Right cardiac atrium (tissue), 5 donors: ENCODE data around the gene NME8. TPM values are rescaled to one million over a fixed set of nuclear protein-coding genes. Genes with fewer than 3 reads are reported as not detected.

Source experiments
- ATAC-seq, 2 donors: fragments of 200-7000 bp; cut with Tn5 transposase; one replicate each; pipeline versions ENCODE4 v1.8.0 to v1.9.1; 2020; ENCODE audit warnings: moderate library complexity in 2 of 2, mild to moderate bottlenecking in 1 of 2
- DNase-seq, 3 donors: peaks; one replicate each; pipeline ENCODE4 v3.0.0-alpha.2; 2020
- H3K27ac ChIP-seq: one replicate; pipeline ENCODE4 v1.5.1; 2013; ENCODE audit warnings: mild to moderate bottlenecking, low read length, control low read depth, moderate library complexity
- H3K27me3 ChIP-seq: one replicate; pipeline ENCODE4 v1.6.1; 2013; ENCODE audit not compliant: control insufficient read depth, insufficient read depth
- H3K4me1 ChIP-seq: one replicate; pipeline ENCODE4 v1.6.1; 2013; ENCODE audit warnings: low read length; ENCODE audit not compliant: control insufficient read depth, insufficient read depth
- H3K4me3 ChIP-seq: one replicate; pipeline ENCODE4 v1.5.1; 2013; ENCODE audit warnings: low read length, control low read depth
- H3K9me3 ChIP-seq: one replicate; pipeline ENCODE4 v1.6.1; 2013; ENCODE audit warnings: low read length; ENCODE audit not compliant: control insufficient read depth
- WGBS: extraction: QIAGEN DNeasy Blood & Tissue Kit; methylation state at CpG from one replicate; pipeline ENCODE4 v1.1.7; 2013; 5-methylcytosine and 5-hydroxymethylcytosine counted together
- intact Hi-C, 4 donors: fragments of 100-400 bp; cut with DNase I; formaldehyde crosslinking; loops; one replicate each; pipeline versions ENCODE4 v1.11.0 to v1.14.0; 2022 to 2023
- polyA plus RNA-seq: library from polyadenylated mRNA; stranded (reverse); fragments of 200-250 nt; gene quantifications from one replicate; pipeline ENCODE4 v1.2.3, GENCODE V29; 2013
- total RNA-seq, 4 donors: library from RNA; stranded (reverse); fragmentation: NEBNext Ultra II Directional; extraction: Animal tissue kit (Norgen Biotek cat#: 25700); gene quantifications; one replicate each; pipeline ENCODE4 v1.2.1, GENCODE V29; 2021
- donor health status: healthy with polysubstance abuse.
- donor health status: DM: no; HTN: yes; CAD: no.
- donor health status: DM: no; HTN: no; CAD: no.
- donor health status: DM: no; HTN: yes; CAD: no; lungs with severe emphysema.
- donor health status: DM: yes; HTN: yes; CAD: no.

The NME8 gene
- total and polyA plus RNA-seq, 5 donors = not detected

DNA sequence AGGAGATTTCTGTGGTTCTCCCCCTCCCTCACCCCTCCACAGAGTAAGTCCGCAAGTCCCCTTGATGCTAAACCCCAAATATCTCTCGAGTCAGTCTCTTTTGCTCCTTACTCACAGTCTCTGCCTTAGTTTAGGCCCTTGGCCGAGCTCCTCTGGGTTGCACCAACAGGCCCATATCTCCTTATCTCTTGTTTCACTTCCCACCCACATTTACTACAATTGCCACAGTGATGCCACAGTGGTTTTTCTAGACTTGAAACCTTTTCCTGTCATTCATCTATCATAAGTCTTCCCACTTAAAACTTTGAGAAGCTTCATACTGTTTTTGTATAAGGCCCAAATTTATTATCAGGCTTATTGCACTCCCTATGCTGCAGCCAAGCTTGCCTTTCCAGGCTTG, 23.4 kb upstream of the NME8 start:
- Histone ChIP-seq H3K27ac (no peak overlapping the region), H3K4me1 (no peaks in the 10 kb centered on the region), H3K4me3 (no peak overlapping the region), H3K27me3 (no peaks in the 10 kb centered on the region), H3K9me3 (peaks cover 4% of the 10 kb centered on the region)
- DNase-seq (no peak), ATAC-seq (no peak)
- intact Hi-C loops = loop anchor here in 2 of 4 donors (10.0 kb wide), 2 partner anchors 100 to 200 kb away; no protein-coding TSS in a partner anchor
- WGBS = 57% methylated on average over 3 of the region's 3 CpGs

DNA sequence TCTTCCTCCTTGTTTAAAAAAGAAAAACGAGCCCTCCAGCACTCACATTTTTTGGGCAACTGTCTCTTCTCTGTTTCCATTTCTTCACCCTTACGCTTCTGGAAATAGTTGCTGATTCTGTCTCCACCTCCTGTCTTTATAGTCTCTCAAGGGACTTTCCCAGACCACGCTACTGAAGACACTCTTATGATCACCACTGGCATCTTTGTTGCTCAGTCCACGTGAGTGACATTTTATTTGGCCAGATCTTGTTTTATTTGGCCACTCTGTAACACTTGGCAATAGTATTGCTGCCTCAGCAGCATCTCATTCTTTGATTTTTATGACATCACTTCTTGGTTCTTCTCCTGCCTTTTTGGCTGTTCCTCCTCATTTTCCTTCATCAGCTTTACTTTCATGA, 21.6 kb upstream of the NME8 start:
- DNase-seq (no peak), ATAC-seq (peak; percentile 40)
- 28% methylated on average over 4 of the region's 4 CpGs for WGBS
- Histone ChIP-seq H3K27ac (no peak overlapping the region), H3K4me3 (no peak overlapping the region), H3K4me1 (no peaks in the 10 kb centered on the region), H3K9me3 (no peaks in the 10 kb centered on the region), H3K27me3 (no peaks in the 10 kb centered on the region)
- intact Hi-C loops = loop anchor here in 2 of 4 donors (10.0 kb wide), 2 partner anchors 102 to 202 kb away; no protein-coding TSS in a partner anchor

DNA sequence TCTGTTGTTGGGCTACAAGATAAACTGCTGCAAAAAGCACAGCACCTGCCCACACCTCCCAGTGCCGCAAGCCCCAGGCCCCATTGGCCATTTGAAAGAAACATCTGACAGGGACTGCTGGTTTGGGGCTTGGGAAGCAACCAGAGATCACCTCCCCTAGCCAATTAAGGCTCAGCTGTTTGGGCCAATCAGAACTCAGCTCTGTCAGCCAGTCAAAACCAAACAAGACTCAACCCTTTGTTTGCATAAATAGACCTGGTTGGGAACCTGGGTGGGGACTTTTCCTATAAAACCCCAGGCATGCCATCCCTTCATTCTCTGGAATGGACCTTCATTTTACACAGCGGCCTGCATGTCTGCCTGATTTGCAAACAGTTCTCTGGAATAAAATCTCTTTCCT, 17.2 kb upstream of the NME8 start:
- intact Hi-C loops = loop anchor here (5.0 to 10.0 kb wide), 5 partner anchors 204 to 626 kb away; no protein-coding TSS in a partner anchor
- ATAC-seq = no peak
- WGBS = 97% methylated on average over 2 of the region's 2 CpGs
- no peaks in the 10 kb centered on the region for H3K9me3 ChIP-seq
- no peaks in the 10 kb centered on the region for H3K4me1 ChIP-seq
- no peak overlapping the region for H3K4me3 ChIP-seq
- no peak overlapping the region for H3K27ac ChIP-seq
- no peaks in the 10 kb centered on the region for H3K27me3 ChIP-seq
- no peak for DNase-seq

DNA sequence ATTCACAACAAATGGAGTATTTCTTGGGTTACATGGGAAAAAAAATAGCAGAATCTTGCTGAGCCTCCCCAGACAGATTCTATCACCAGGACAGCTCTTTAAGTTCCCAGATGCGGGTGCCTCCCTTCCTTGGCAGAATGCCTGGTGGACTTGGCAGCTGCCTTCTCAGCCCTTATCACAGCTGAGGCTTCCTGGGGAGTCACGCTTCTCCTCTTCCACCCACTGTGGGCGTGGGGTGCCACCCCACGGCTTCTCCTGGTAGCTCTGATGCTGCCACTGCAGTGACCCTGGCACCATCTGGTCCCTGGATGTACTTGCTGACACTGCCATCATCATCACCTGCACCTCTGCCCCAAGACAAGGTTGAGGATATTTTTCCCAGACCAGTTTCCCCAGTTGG, 16.2 kb upstream of the NME8 start:
- intact Hi-C loops = loop anchor here (5.0 to 10.0 kb wide), 5 partner anchors 205 to 627 kb away; no protein-coding TSS in a partner anchor
- Histone ChIP-seq H3K9me3 (no peaks in the 10 kb centered on the region), H3K27ac (no peak overlapping the region), H3K27me3 (no peaks in the 10 kb centered on the region), H3K4me1 (no peaks in the 10 kb centered on the region), H3K4me3 (no peak overlapping the region)
- DNase-seq (peak; percentile 80 to 94 (median 92)), ATAC-seq (peak; percentile 96 to 99)
- WGBS = 5% methylated on average over 4 of the region's 4 CpGs

DNA sequence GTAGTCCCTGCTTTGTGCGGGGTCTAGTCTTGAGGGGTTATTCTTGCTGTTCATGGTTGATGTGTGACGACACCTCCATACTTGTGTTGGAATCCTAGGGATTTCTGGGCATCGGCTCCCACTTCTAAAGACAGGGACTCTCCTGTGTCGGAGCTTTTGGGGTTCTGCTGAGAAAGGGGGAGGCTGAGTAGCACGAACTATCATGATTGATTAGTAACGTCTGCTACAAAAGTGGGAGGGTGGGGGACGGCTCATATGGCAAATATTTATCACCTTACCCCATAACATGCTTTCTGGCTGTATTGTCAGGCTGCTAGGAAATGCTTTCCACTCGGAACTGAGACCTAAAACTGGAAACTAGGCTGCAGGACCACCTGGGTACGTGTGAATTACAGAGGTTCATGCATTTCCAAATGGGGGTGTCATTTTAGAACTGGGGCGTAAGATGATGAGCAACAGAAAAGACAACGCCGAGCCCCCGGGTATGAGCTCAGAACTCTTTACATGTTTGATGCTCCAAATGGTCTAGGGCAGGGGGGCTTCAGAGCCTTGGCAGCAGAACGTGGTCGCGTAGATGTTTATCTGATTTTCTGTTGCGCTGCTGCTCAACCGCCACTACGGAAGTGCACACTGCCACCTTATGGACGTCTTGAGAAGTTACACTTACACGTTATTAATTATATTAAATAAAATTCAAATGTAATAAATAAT, 15.1 kb upstream of the NME8 start:
- Histone ChIP-seq H3K9me3 (no peaks in the 10 kb centered on the region), H3K27ac (no peak overlapping the region), H3K27me3 (no peaks in the 10 kb centered on the region), H3K4me3 (peak overlapping the region; percentile 43), H3K4me1 (no peaks in the 10 kb centered on the region)
- DNase-seq (peak; percentile 28 to 47 (median 33)), ATAC-seq (peak in 1 of 2 donors; percentile 49)
- 18% methylated on average over 21 of the region's 21 CpGs for WGBS
- intact Hi-C loops = loop anchor here (5.0 to 10.0 kb wide), 5 partner anchors 206 to 628 kb away; no protein-coding TSS in a partner anchor

DNA sequence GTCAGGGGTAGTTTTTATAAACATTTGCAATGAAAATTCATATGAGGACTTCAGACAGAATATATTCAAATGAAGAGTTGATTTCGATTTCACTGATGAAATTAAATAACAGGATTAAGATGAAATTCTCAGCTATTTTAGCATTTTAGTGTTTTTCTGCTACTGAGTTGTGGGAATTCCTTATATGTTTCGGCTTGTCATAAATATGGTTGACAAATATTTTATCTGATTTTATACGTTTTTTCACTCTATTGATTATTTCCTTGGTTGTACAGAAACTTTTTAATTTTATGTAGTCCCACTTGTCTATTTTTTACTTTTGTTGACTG, 14.6 kb upstream of the NME8 start:
- WGBS = under 1% methylated on average over 3 of the region's 3 CpGs
- DNase-seq (no peak), ATAC-seq (no peak)
- H3K27ac ChIP-seq = no peak overlapping the region
- no peak overlapping the region for H3K4me3 ChIP-seq
- intact Hi-C loops = loop anchor here (5.0 to 10.0 kb wide), 5 partner anchors 206 to 629 kb away; no protein-coding TSS in a partner anchor
- H3K4me1 ChIP-seq = no peaks in the 10 kb centered on the region
- H3K27me3 ChIP-seq = no peaks in the 10 kb centered on the region
- H3K9me3 ChIP-seq = no peaks in the 10 kb centered on the region

DNA sequence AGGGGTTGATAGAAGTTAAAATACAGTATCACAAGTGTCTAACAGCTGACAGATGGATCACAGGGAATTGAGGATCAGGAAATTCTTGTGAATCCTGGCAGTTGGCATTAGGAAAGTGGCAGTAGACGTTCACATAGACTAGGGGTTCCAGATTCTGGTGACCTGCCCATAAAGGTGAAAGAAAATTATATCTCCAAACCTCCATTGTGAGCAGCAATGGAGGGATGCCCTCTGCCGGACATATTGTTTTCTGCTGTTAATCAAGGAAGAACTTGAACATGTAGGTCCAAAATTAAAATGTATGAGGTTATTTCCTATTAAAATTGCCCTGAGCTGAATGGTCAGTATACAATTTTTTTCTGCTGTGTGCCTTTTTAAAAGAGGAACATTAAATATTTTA, 5.1 kb downstream of the NME8 start:
- 32% methylated on average over 2 of the region's 2 CpGs for WGBS
- Histone ChIP-seq H3K27me3 (no peaks in the 10 kb centered on the region), H3K27ac (no peak overlapping the region), H3K4me3 (no peak overlapping the region), H3K9me3 (no peaks in the 10 kb centered on the region), H3K4me1 (no peaks in the 10 kb centered on the region)
- ATAC-seq (no peak), DNase-seq (no peak)
- intact Hi-C loops = no loop called here

DNA sequence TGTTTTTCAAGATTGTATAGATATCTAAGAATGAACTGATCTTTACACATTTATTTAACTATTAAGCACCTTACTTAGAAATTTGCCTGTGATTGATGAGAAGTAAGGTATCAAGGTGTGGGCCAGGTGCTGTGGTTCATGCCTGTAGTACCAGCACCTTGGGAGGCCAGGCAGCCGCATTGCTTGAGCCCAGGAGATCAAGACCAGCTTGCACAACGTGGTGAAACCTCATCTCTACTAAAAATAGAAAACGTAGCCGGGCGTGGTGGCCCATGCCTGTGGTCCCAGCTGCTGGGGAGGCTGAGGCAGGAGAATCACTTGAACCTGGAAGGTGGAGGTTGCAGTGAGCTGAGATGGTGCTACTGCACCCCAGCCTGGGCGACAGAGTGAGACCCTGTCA, 33.7 kb downstream of the NME8 start:
- ATAC-seq = no peak
- intact Hi-C loops = no loop called here
- Histone ChIP-seq H3K4me3 (no peak overlapping the region), H3K9me3 (no peaks in the 10 kb centered on the region), H3K4me1 (no peaks in the 10 kb centered on the region), H3K27me3 (no peaks in the 10 kb centered on the region), H3K27ac (no peak overlapping the region)
- no peak for DNase-seq
- 88% methylated on average over 6 of the region's 6 CpGs for WGBS

DNA sequence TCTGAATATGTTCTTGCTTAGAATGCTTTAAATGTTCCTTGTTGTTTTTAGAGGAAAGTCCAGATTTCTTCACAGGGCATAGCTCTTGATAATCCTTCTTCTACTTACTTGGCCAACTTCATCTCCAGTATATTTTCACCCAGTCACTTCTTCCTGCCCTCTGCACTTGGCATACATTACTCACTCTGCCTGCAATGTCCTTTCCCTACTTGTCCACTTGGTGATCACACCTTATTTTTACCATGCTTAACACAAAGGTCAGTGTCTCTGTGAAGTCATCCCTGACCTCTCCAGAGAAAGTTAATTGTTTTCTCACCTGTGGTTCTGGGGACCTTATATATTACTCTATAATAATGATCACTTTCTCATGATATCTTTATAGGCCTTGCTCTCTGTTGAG, 45.0 kb downstream of the NME8 start:
- no peak overlapping the region for H3K27ac ChIP-seq
- DNase-seq = no peak
- H3K4me3 ChIP-seq = no peak overlapping the region
- intact Hi-C loops = no loop called here
- no peaks in the 10 kb centered on the region for H3K27me3 ChIP-seq
- no peak for ATAC-seq
- H3K4me1 ChIP-seq = no peaks in the 10 kb centered on the region
- H3K9me3 ChIP-seq = no peaks in the 10 kb centered on the region

DNA sequence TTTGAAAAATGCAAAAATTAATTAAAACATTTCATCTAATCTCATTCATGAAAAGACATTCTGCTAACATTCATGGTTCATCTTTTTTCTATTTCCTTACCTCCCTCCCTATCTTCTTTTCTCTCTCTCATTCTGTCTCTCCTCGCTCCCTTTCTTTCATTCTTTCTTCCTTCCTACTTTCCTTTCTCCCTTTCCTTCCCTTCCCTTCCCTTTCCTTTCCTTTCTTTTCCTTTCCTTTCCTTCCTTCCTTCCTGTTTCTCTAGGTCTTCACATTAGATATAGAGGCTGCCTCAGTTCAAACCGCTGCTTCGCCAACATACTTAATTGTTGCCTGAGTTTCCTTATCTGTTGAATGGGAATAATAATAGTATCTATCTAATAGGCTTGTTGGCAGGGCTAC, 46.3 kb downstream of the NME8 start:
- H3K4me1 ChIP-seq = no peaks in the 10 kb centered on the region
- WGBS = 66% methylated on average over 3 of the region's 3 CpGs
- no peak overlapping the region for H3K27ac ChIP-seq
- H3K4me3 ChIP-seq = no peak overlapping the region
- DNase-seq (no peak), ATAC-seq (no peak)
- H3K9me3 ChIP-seq = no peaks in the 10 kb centered on the region
- intact Hi-C loops = no loop called here
- H3K27me3 ChIP-seq = no peaks in the 10 kb centered on the region

DNA sequence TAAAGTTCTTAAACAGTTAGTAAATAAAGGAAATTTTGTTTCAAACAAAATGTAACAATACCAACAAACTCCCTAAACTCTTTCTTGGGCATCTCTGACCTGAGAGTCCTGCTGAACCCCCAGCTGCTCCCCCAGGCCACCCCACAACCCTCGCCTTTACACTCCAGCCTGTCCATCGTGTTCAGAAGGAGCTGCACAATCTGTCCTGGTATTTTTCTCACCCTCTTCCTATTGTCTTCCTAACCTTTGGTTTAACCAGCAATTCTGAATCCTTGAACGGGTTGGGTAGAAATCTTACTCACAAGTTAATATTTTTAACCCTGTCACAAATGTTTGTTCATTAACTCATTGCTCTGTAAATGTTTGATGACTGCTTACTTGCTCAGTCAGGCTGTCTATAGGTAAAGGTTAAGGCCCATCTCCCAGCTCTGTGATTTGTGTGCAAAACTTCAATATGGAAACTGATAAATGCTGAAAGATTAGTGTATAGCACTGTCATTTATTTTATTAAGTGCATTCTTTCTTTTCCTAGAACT, 51.4 kb downstream of the NME8 start:
- no peak overlapping the region for H3K27ac ChIP-seq
- no peaks in the 10 kb centered on the region for H3K9me3 ChIP-seq
- ATAC-seq (no peak), DNase-seq (no peak)
- intact Hi-C loops = loop anchor here in 3 of 4 donors (5.0 to 10.0 kb wide), 3 partner anchors 205 to 325 kb away; no protein-coding TSS in a partner anchor
- H3K4me3 ChIP-seq = no peak overlapping the region
- 71% methylated on average over 3 of the region's 3 CpGs for WGBS
- H3K4me1 ChIP-seq = no peaks in the 10 kb centered on the region
- no peaks in the 10 kb centered on the region for H3K27me3 ChIP-seq
